ENCODE measurements around the gene ATP6V0D1.
A peak's percentile ranks its signal among the peaks of the same experiment; 100 is the strongest.

The ATP6V0D1 gene

GRCh38 chr16:67421030-67421429 is 59.9 kb downstream of the ATP6V0D1 start:
- Histone ChIP-seq H3K9ac (no peak overlapping the region), H3K27me3 (ENCODE audit: control insufficient read depth, insufficient read depth, low read length) (no peaks in the 10 kb centered on the region), H3K79me2 (no peaks in the 10 kb centered on the region), H3K4me2 (ENCODE audit: low read length) (no peak overlapping the region), H2AFZ (no peak overlapping the region), H3K4me1 (peaks cover 28% of the 10 kb centered on the region), H3K4me3 (ENCODE audit: low read depth, low read length) (no peak overlapping the region), H3K27ac (no peak overlapping the region), H3K36me3 (ENCODE audit: control insufficient read depth, insufficient read depth, low read length) (no peaks in the 10 kb centered on the region), H3K9me3 (ENCODE audit: control insufficient read depth, low read length) (no peaks in the 10 kb centered on the region)
- TF ChIP-seq CTCF (IDR thresholded peaks at IDR 0.05): no peak

- TF ChIP-seq CTCF (IDR thresholded peaks at IDR 0.05): no peak
Observed at GRCh38 chr16:67419931-67420330, 61.0 kb downstream of the ATP6V0D1 start.

GRCh38 chr16:67419502-67419901 is 61.5 kb downstream of the ATP6V0D1 start:
- no peaks in the 10 kb centered on the region for H3K79me2 ChIP-seq
- H3K4me1 ChIP-seq: peaks cover 25% of the 10 kb centered on the region
- no peak for TF ChIP-seq CTCF (IDR thresholded peaks at IDR 0.05)
- no peak overlapping the region for H3K27ac ChIP-seq
- H3K9me3 ChIP-seq (ENCODE audit: control insufficient read depth, low read length): no peaks in the 10 kb centered on the region
- no peaks in the 10 kb centered on the region for H3K27me3 ChIP-seq (ENCODE audit: control insufficient read depth, insufficient read depth, low read length)
- H3K4me3 ChIP-seq (ENCODE audit: low read depth, low read length): no peak overlapping the region
- H3K36me3 ChIP-seq (ENCODE audit: control insufficient read depth, insufficient read depth, low read length): no peaks in the 10 kb centered on the region
- H2AFZ ChIP-seq: peak overlapping the region; percentile 31
- H3K9ac ChIP-seq: no peak overlapping the region
- H3K4me2 ChIP-seq (ENCODE audit: low read length): no peak overlapping the region

More at GRCh38 chr16:67419931-67420330, 61.0 kb downstream of the ATP6V0D1 start:
- Histone ChIP-seq H3K79me2 (no peaks in the 10 kb centered on the region), H2AFZ (no peak overlapping the region), H3K36me3 (ENCODE audit: control insufficient read depth, insufficient read depth, low read length) (no peaks in the 10 kb centered on the region), H3K9ac (no peak overlapping the region), H3K27me3 (ENCODE audit: control insufficient read depth, insufficient read depth, low read length) (no peaks in the 10 kb centered on the region), H3K4me1 (peaks cover 28% of the 10 kb centered on the region), H3K27ac (no peak overlapping the region), H3K9me3 (ENCODE audit: control insufficient read depth, low read length) (no peaks in the 10 kb centered on the region), H3K4me3 (ENCODE audit: low read depth, low read length) (no peak overlapping the region), H3K4me2 (ENCODE audit: low read length) (no peak overlapping the region)

- H3K79me2 ChIP-seq: no peaks in the 10 kb centered on the region
- peak overlapping the region; percentile 58 for H3K27ac ChIP-seq
- peak overlapping the region; percentile 35 for H3K4me2 ChIP-seq (ENCODE audit: low read length)
- no peak overlapping the region for H3K9ac ChIP-seq
- TF ChIP-seq CTCF (IDR thresholded peaks at IDR 0.05): no peak
- H3K4me3 ChIP-seq (ENCODE audit: low read depth, low read length): no peak overlapping the region
- H2AFZ ChIP-seq: peak overlapping the region; percentile 80
- H3K36me3 ChIP-seq (ENCODE audit: control insufficient read depth, insufficient read depth, low read length): no peaks in the 10 kb centered on the region
- H3K4me1 ChIP-seq: peaks cover 24% of the 10 kb centered on the region
- H3K27me3 ChIP-seq (ENCODE audit: control insufficient read depth, insufficient read depth, low read length): no peaks in the 10 kb centered on the region
- H3K9me3 ChIP-seq (ENCODE audit: control insufficient read depth, low read length): no peaks in the 10 kb centered on the region
Observed at GRCh38 chr16:67417333-67418061, 63.5 kb downstream of the ATP6V0D1 start.

Data from parathyroid adenoma (tissue), 2 donors.